K562 (cell line): ENCODE results near the gene TRIM47. TPM values are rescaled to one million over a fixed set of nuclear protein-coding genes. Genes with fewer than 3 reads are reported as not detected.

ENCODE experiments used
- ATAC-seq: fragments of 200-7000 bp; cut with Tn5 transposase; 3 replicates; pipeline ENCODE4 v1.9.1; 2020; ENCODE audit warnings: moderate library complexity
- BruUV-seq: library from RNA; stranded (reverse); fragments of 400-500 nt; replicated peaks from 2 replicates; lab custom pipeline; 2021; lab: Mats Ljungman, UMichigan
- CTCF ChIA-PET: fragments of 300-600 bp; formaldehyde crosslinking; extraction: SDS; loops from one replicate; lab custom pipeline; 2021; ENCODE audit warnings: low intra/inter-chr PET ratio; lab: Yijun Ruan, JAX
- POLR2A ChIA-PET: fragments of 300-600, 350-650 bp; sonication (Branson Sonifier 250); formaldehyde crosslinking; extraction: SDS; loops from one replicate; lab custom pipeline; 2021; ENCODE audit warnings: antibody characterized with exemption, inconsistent platforms; lab: Yijun Ruan, JAX
- DNase-seq, 4 experiments: peaks; one replicate each; pipeline versions ENCODE4 v3.0.0 to v3.0.0-alpha.2; 2011 to 2018; ENCODE audit warnings: low spot score in 3 of 4, mixed read lengths in 3 of 4; ENCODE audit errors: extremely low read depth in 1 of 4
- FAIRE-seq: peaks from 2 replicates; lab custom pipeline; 2011; peaks lifted over from hg19 to GRCh38; lab: Jason Lieb, UNC
- H2AFZ ChIP-seq: 2 replicates; pipeline ENCODE4 v1.6.0; 2011; ENCODE audit warnings: low read depth, low read length, control low read depth, inconsistent platforms
- H3K27ac ChIP-seq: fragments of 200-600 bp; 3 replicates; pipeline ENCODE4 v1.8.0; 2011; ENCODE audit warnings: low read depth, mild to moderate bottlenecking, control low read depth, inconsistent platforms, low read length, moderate library complexity, mixed read lengths; ENCODE audit errors: extremely low read depth
- H3K27me3 ChIP-seq, 2 experiments: fragments of 300-600 bp in 1 of 2; 2 replicates in 1 of 2; 3 replicates in 1 of 2; pipeline versions ENCODE4 v1.6.0 to v1.8.0; 2011; ENCODE audit warnings: inconsistent platforms in 2 of 2, low read length in 2 of 2, mild to moderate bottlenecking in 1 of 2, mixed read lengths in 1 of 2, moderate library complexity in 1 of 2; ENCODE audit not compliant: control insufficient read depth in 2 of 2, insufficient read depth in 2 of 2
- H3K36me3 ChIP-seq: fragments of 300-600 bp; 3 replicates; pipeline ENCODE4 v1.8.0; 2011; ENCODE audit warnings: mild to moderate bottlenecking, low read length, inconsistent platforms; ENCODE audit not compliant: control insufficient read depth, insufficient read depth
- H3K4me1 ChIP-seq, 2 experiments: fragments of 200-600 bp in 1 of 2; replicated peaks in 1 of 2; 2 replicates in 1 of 2; 3 replicates in 1 of 2; pipeline versions ENCODE4 v1.5.1 to v1.8.0; 2011; ENCODE audit warnings: inconsistent platforms in 2 of 2, low read length in 2 of 2, mild to moderate bottlenecking in 1 of 2, mixed read lengths in 1 of 2, moderate library complexity in 1 of 2; ENCODE audit not compliant: control insufficient read depth in 2 of 2, insufficient read depth in 2 of 2
- H3K4me2 ChIP-seq: 2 replicates; pipeline ENCODE4 v1.6.1; 2011; ENCODE audit warnings: low read length, control low read depth, inconsistent platforms, mixed read lengths; ENCODE audit not compliant: insufficient read depth
- H3K4me3 ChIP-seq: fragments of 200-600 bp; sonication (generic), shearing (Covaris generic); 2 replicates; pipeline ENCODE4 v1.5.1; 2016; ENCODE audit warnings: control low read depth, inconsistent platforms
- H3K79me2 ChIP-seq: fragments of 200-600 bp; 3 replicates; pipeline ENCODE4 v1.8.0; 2011; ENCODE audit warnings: low read length, inconsistent platforms; ENCODE audit not compliant: control insufficient read depth, insufficient read depth
- H3K9ac ChIP-seq, 2 experiments: 2 replicates each; pipeline versions ENCODE4 v1.6.0 to v1.6.1; 2011; ENCODE audit warnings: low read depth in 2 of 2, low read length in 2 of 2, control low read depth in 1 of 2, inconsistent platforms in 1 of 2, mild to moderate bottlenecking in 1 of 2, mixed read lengths in 1 of 2; ENCODE audit not compliant: insufficient read depth in 1 of 2
- H3K9me1 ChIP-seq: one replicate; pipeline ENCODE4 v1.6.0; 2011; ENCODE audit warnings: inconsistent platforms, mild to moderate bottlenecking, low read length, moderate library complexity; ENCODE audit not compliant: control insufficient read depth, insufficient read depth
- H3K9me3 ChIP-seq: replicated peaks from 2 replicates; pipeline ENCODE4 v1.5.1; 2011; ENCODE audit warnings: low read depth, low read length, inconsistent platforms; ENCODE audit not compliant: control insufficient read depth, insufficient read depth
- H4K20me1 ChIP-seq: replicated peaks from 2 replicates; pipeline ENCODE4 v1.6.1; 2011; ENCODE audit warnings: low read length, inconsistent platforms, mixed read lengths; ENCODE audit not compliant: control insufficient read depth, insufficient read depth
- BRD9 ChIP-seq: fragments of 450-650 bp; IDR thresholded peaks from 2 replicates; pipeline ENCODE4 v1.6.1; 2018; ENCODE audit warnings: low read depth; ENCODE audit not compliant: partially characterized antibody
- CHD1 ChIP-seq: fragments of 200-600 bp; sonication (generic); IDR thresholded peaks from one replicate; pipeline ENCODE4 v1.6.1; 2012; ENCODE audit warnings: mild to moderate bottlenecking, moderate library complexity, low read length, inconsistent platforms
- ETS2 ChIP-seq: IDR thresholded peaks from 2 replicates; pipeline ENCODE4 v1.6.1; 2016; ENCODE audit warnings: borderline replicate concordance, missing genetic modification characterization, mild to moderate bottlenecking, moderate library complexity, missing compliant biosample characterization; ENCODE audit not compliant: poor library complexity, severe bottlenecking
- GATAD2B ChIP-seq: fragments of 450-650 bp; IDR thresholded peaks from 2 replicates; pipeline ENCODE4 v1.6.1; 2017; ENCODE audit warnings: mild to moderate bottlenecking, borderline replicate concordance
- ZFP36 ChIP-seq: fragments of 150-350 bp; IDR thresholded peaks from 2 replicates; pipeline ENCODE4 v1.6.1; 2018; ENCODE audit warnings: low read length, low read depth; ENCODE audit not compliant: partially characterized antibody
- ZNF717 ChIP-seq: fragments of 250-450 bp; sonication (Bioruptor Pico); IDR thresholded peaks from 2 replicates; pipeline ENCODE4 v1.5.0; 2021
- WGBS: fragments of 100-300 bp; shearing (Covaris generic); methylation state at CpG from one replicate; pipeline ENCODE4 v1.1.6; 2016; ENCODE audit warnings: low coverage, mixed read lengths; ENCODE audit not compliant: insufficient coverage; ENCODE audit errors: missing lambda C conversion rate; 5-methylcytosine and 5-hydroxymethylcytosine counted together
- in situ Hi-C: fragments of 300-500 bp; cut with MboI; formaldehyde crosslinking; loops from 4 replicates; pipeline ENCODE4 v1.15.0; 2018; ENCODE audit warnings: inconsistent platforms, mixed read lengths
- intact Hi-C: fragments of 100-400 bp; cut with micrococcal nuclease; formaldehyde crosslinking; loops from 2 replicates; pipeline ENCODE4 v1.14.2; 2022
- polyA plus RNA-seq, 8 experiments: library from polyadenylated mRNA; depleted of rRNA in 4 of 8; stranded (reverse) in 5 of 8; unstranded in 3 of 8; fragments of >200 nt; fragmentation: Nextera tagmentation in 2 of 8; fragmentation: Illumina TruSeq in 1 of 8; extraction: Ambion mirVana in 2 of 8; extraction: Trizol in 1 of 8; gene quantifications; 2 replicates each; pipeline versions ENCODE4 v1.2.1 to v1.2.3, GENCODE V29; 2011 to 2014; ENCODE audit warnings: inconsistent platforms in 1 of 8, missing spikeins in 1 of 8
- total RNA-seq, 7 experiments: library from RNA; depleted of rRNA in 6 of 7; stranded (reverse); fragments of >200 nt in 6 of 7; fragmentation: Illumina TruSeq in 2 of 7; extraction: Trizol in 2 of 7; gene quantifications; 2 replicates each; pipeline versions ENCODE4 v1.2.1 to v1.2.3, GENCODE V29; 2011 to 2021; ENCODE audit warnings: low replicate concordance in 1 of 7
- TF ChIP-seq, protein P1 (sequence below): fragments of 250-450 bp; sonication (Bioruptor Pico); IDR thresholded peaks from 2 replicates; pipeline ENCODE4 v1.5.0; 2021; ENCODE audit warnings: mild to moderate bottlenecking, borderline replicate concordance
- TF ChIP-seq, protein P2 (sequence below): fragments of 250-450 bp; sonication (Bioruptor Pico); IDR thresholded peaks from 2 replicates; pipeline ENCODE4 v1.4.0; 2020; ENCODE audit warnings: mild to moderate bottlenecking, moderate library complexity

TRIM47 gene
- total and polyA plus RNA-seq, 9 of the 15 experiments (the other 6 are each of a cell fraction or from before 2014, with no cell fraction given), result 0.56 to 6.1 (median 3.2) TPM

DNA sequence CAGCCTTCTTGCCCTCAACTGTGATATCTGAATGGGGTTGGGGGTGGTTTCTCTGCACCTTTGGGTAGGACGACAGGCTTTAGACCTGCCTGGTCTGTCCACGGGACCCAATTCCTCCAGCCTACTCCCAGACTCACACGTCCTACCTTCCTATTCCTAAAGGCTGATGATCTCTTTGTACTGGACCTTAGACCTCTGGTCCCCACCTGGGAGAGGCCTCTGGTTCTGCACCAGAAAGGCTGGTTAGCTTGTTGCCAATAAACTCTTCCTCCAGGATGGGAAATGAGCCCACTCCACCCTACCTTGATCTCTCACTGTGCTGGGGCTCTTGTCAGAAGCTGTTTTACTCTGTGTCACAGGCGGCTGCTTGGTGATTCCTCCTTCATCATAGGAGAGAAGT, 48.1 kb upstream of the TRIM47 start:
- TF ChIP-seq CHD1 (no peak), ZFP36 (no peak), GATAD2B (no peak), BRD9 (no peak), ZNF717 (CRISPR knock-in tag) (no peak), ETS2 (tag) (no peak)
- TF ChIP-seq, protein P1, sequence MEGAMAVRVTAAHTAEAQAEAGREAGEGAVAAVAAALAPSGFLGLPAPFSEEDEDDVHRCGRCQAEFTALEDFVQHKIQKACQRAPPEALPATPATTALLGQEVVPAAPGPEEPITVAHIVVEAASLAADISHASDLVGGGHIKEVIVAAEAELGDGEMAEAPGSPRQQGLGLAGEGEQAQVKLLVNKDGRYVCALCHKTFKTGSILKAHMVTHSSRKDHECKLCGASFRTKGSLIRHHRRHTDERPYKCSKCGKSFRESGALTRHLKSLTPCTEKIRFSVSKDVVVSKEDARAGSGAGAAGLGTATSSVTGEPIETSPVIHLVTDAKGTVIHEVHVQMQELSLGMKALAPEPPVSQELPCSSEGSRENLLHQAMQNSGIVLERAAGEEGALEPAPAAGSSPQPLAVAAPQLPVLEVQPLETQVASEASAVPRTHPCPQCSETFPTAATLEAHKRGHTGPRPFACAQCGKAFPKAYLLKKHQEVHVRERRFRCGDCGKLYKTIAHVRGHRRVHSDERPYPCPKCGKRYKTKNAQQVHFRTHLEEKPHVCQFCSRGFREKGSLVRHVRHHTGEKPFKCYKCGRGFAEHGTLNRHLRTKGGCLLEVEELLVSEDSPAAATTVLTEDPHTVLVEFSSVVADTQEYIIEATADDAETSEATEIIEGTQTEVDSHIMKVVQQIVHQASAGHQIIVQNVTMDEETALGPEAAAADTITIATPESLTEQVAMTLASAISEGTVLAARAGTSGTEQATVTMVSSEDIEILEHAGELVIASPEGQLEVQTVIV (CRISPR knock-in tag), result no peak
- TF ChIP-seq, protein P2, sequence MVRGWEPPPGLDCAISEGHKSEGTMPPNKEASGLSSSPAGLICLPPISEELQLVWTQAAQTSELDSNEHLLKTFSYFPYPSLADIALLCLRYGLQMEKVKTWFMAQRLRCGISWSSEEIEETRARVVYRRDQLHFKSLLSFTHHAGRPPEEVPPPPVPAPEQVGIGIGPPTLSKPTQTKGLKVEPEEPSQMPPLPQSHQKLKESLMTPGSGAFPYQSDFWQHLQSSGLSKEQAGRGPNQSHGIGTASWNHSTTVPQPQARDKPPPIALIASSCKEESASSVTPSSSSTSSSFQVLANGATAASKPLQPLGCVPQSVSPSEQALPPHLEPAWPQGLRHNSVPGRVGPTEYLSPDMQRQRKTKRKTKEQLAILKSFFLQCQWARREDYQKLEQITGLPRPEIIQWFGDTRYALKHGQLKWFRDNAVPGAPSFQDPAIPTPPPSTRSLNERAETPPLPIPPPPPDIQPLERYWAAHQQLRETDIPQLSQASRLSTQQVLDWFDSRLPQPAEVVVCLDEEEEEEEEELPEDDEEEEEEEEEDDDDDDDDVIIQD (CRISPR knock-in tag), result no peak
- no peak overlapping the region for H3K9ac ChIP-seq
- ChIA-PET POLR2A (interaction anchor here (0.9 to 1.5 kb wide), 5 partner anchors 9 to 146 kb away, joined by 3 to 6 read pairs (median 4); partner anchors contain the start of gene MRPL38), CTCF (interaction anchor here (0.6 kb wide), 1 partner anchor 276 kb away, joined by 3 read pairs; no protein-coding TSS in a partner anchor)
- FAIRE-seq, result peak; percentile 42
- DNase-seq, result no peak
- no peak overlapping the region for H2AFZ ChIP-seq
- H3K4me3 ChIP-seq, result no peak overlapping the region
- no TSS peak for BruUV-seq
- no peak overlapping the region for H3K27ac ChIP-seq
- intact Hi-C loops (no loop called here), in situ Hi-C loops (no loop called here)
- no peak for ATAC-seq
- H4K20me1 ChIP-seq, result no peaks in the 10 kb centered on the region
- no peaks in the 10 kb centered on the region for H3K27me3 ChIP-seq
- no peak overlapping the region for H3K4me2 ChIP-seq
- H3K4me1 ChIP-seq, result peaks cover 0 to 16% of the 10 kb centered on the region in 2 experiments; a peak in 2 of 5 replicates
- no peaks in the 10 kb centered on the region for H3K9me3 ChIP-seq
- H3K79me2 ChIP-seq, result no peaks in the 10 kb centered on the region
- peaks cover 5% of the 10 kb centered on the region; the same call in 1 of the 3 replicates for H3K36me3 ChIP-seq
- peaks cover 5% of the 10 kb centered on the region for H3K9me1 ChIP-seq
- 52% methylated on average over 4 of the region's 4 CpGs for WGBS
